Osteocyte (in vitro differentiated cells): ENCODE measurements around the gene TICAM1. TPM values are rescaled to one million over a fixed set of nuclear protein-coding genes. Genes with fewer than 3 reads are reported as not detected.

Source experiments
- DNase-seq: peaks from one replicate; pipeline ENCODE4 v3.0.0; 2021; ENCODE audit warnings: mixed read lengths; ENCODE audit not compliant: unreplicated experiment; ENCODE audit errors: extremely low spot score
- H3K27ac Mint-ChIP-seq: one replicate; pipeline ENCODE4 v1.8.0; 2021; ENCODE audit warnings: mild to moderate bottlenecking, mixed read lengths; ENCODE audit not compliant: unreplicated experiment
- H3K27me3 Mint-ChIP-seq: one replicate; pipeline ENCODE4 v1.8.0; 2021; ENCODE audit warnings: mixed read lengths; ENCODE audit not compliant: unreplicated experiment
- H3K36me3 Mint-ChIP-seq: one replicate; pipeline ENCODE4 v1.8.0; 2021; ENCODE audit warnings: mixed read lengths; ENCODE audit not compliant: unreplicated experiment
- H3K4me1 Mint-ChIP-seq: one replicate; pipeline ENCODE4 v1.8.0; 2021; ENCODE audit warnings: mixed read lengths; ENCODE audit not compliant: unreplicated experiment
- H3K4me3 Mint-ChIP-seq: one replicate; pipeline ENCODE4 v1.8.0; 2021; ENCODE audit warnings: mild to moderate bottlenecking, moderate library complexity, mixed read lengths; ENCODE audit not compliant: unreplicated experiment
- H3K9me3 Mint-ChIP-seq: one replicate; pipeline ENCODE4 v1.8.0; 2021; ENCODE audit warnings: mixed read lengths; ENCODE audit not compliant: unreplicated experiment
- CTCF ChIP-seq: fragments of 200-600 bp; sonication (generic); IDR thresholded peaks from 2 replicates; pipeline ENCODE4 v1.5.0; 2021; ENCODE audit warnings: antibody characterized with exemption, mild to moderate bottlenecking, moderate library complexity
- total RNA-seq: library from RNA; stranded (reverse); gene quantifications from 2 replicates; pipeline ENCODE4 v1.2.1, GENCODE V29; 2021

The TICAM1 gene
- total RNA-seq, 1 donor from 2014 or later, result 6.6 TPM

GRCh38 chr19:4776436-4777211 is 54.9 kb downstream of the TICAM1 start:
- Mint-ChIP-seq H3K27ac (no peak overlapping the region), H3K27me3 (peaks cover 26% of the 10 kb centered on the region)

GRCh38 chr19:4775627-4776152 is 55.8 kb downstream of the TICAM1 start:
- Mint-ChIP-seq H3K4me3 (no peak overlapping the region), H3K27ac (no peak overlapping the region), H3K4me1 (no peaks in the 10 kb centered on the region), H3K9me3 (no peaks in the 10 kb centered on the region), H3K27me3 (peaks cover 23% of the 10 kb centered on the region), H3K36me3 (no peaks in the 10 kb centered on the region)
- TF ChIP-seq CTCF, result no peak
- no peak for DNase-seq

More at GRCh38 chr19:4776436-4777211, 54.9 kb downstream of the TICAM1 start:
- Mint-ChIP-seq H3K4me1 (no peaks in the 10 kb centered on the region), H3K4me3 (no peak overlapping the region), H3K36me3 (no peaks in the 10 kb centered on the region), H3K9me3 (no peaks in the 10 kb centered on the region)
- DNase-seq, result no peak
- no peak for TF ChIP-seq CTCF

- Mint-ChIP-seq H3K27me3 (peaks cover 23% of the 10 kb centered on the region), H3K36me3 (no peaks in the 10 kb centered on the region), H3K4me3 (no peak overlapping the region), H3K9me3 (peaks cover 4% of the 10 kb centered on the region), H3K4me1 (peaks cover 3% of the 10 kb centered on the region), H3K27ac (no peak overlapping the region)
- no peak for DNase-seq
- no peak for TF ChIP-seq CTCF
These were observed 57.4 kb downstream of the TICAM1 start for GRCh38 chr19:4774136-4774535.

GRCh38 chr19:4773047-4773640 is 58.4 kb downstream of the TICAM1 start:
- H3K4me3 Mint-ChIP-seq, result no peak overlapping the region
- H3K9me3 Mint-ChIP-seq, result peaks cover 4% of the 10 kb centered on the region
- H3K36me3 Mint-ChIP-seq, result no peaks in the 10 kb centered on the region
- no peak for TF ChIP-seq CTCF
- peaks cover 3% of the 10 kb centered on the region for H3K4me1 Mint-ChIP-seq
- H3K27me3 Mint-ChIP-seq, result peaks cover 23% of the 10 kb centered on the region
- H3K27ac Mint-ChIP-seq, result no peak overlapping the region
- DNase-seq, result no peak

- DNase-seq, result no peak
- Mint-ChIP-seq H3K4me3 (no peak overlapping the region), H3K27ac (no peak overlapping the region), H3K36me3 (no peaks in the 10 kb centered on the region), H3K27me3 (peaks cover 23% of the 10 kb centered on the region), H3K4me1 (peaks cover 3% of the 10 kb centered on the region), H3K9me3 (peaks cover 4% of the 10 kb centered on the region)
- no peak for TF ChIP-seq CTCF
These were observed 58.9 kb downstream of the TICAM1 start for GRCh38 chr19:4772566-4772965.
